GM12878 (cell line): ENCODE results near the gene TAPBP. TPM values are rescaled to one million over a fixed set of nuclear protein-coding genes. Genes with fewer than 3 reads are reported as not detected.

Experiments used
- ATAC-seq: fragments of 200-7000 bp; cut with Tn5 transposase; 3 replicates; pipeline ENCODE4 v1.9.1; 2020; ENCODE audit warnings: mild to moderate bottlenecking, moderate library complexity
- BruUV-seq: library from RNA; stranded (reverse); fragments of 400-500 nt; replicated peaks from 2 replicates; lab custom pipeline; 2021; lab: Mats Ljungman, UMichigan
- CTCF ChIA-PET: fragments of 300-600 bp; sonication (Branson Sonifier 250); formaldehyde crosslinking; extraction: SDS; loops from one replicate; lab custom pipeline; 2021; ENCODE audit warnings: inconsistent platforms; lab: Yijun Ruan, JAX
- POLR2A ChIA-PET: fragments of 350-600 bp; formaldehyde crosslinking; extraction: SDS; loops from one replicate; lab custom pipeline; 2021; ENCODE audit warnings: inconsistent platforms; lab: Charles Lee
- RAD21 ChIA-PET: fragments of 300-600 bp; sonication (Branson Sonifier 250); formaldehyde crosslinking; loops from one replicate; lab custom pipeline; 2023; ENCODE audit warnings: antibody characterized with exemption; ENCODE audit not compliant: unreplicated experiment; lab: Charles Lee
- SMC1A ChIA-PET: fragments of 300-600 bp; sonication (Branson Sonifier 250); formaldehyde crosslinking; loops from one replicate; lab custom pipeline; 2023; ENCODE audit not compliant: unreplicated experiment, uncharacterized antibody; lab: Charles Lee
- DNase-seq: peaks from one replicate; pipeline ENCODE4 v3.0.0-alpha.2; 2011; ENCODE audit warnings: low read depth, low spot score
- FAIRE-seq: peaks from 3 replicates; lab custom pipeline; 2011; peaks lifted over from hg19 to GRCh38; lab: Jason Lieb, UNC
- H2AFZ ChIP-seq: 2 replicates; pipeline ENCODE4 v1.6.0; 2011; ENCODE audit warnings: low read depth, low read length, control low read depth; ENCODE audit not compliant: control insufficient read depth
- H3K27ac ChIP-seq: 2 replicates; pipeline ENCODE4 v1.5.1; 2011; ENCODE audit warnings: control low read depth; ENCODE audit not compliant: control insufficient read depth, insufficient read depth
- H3K27me3 ChIP-seq, 2 experiments: replicated peaks in 1 of 2; 2 replicates each; pipeline versions ENCODE4 v1.6.0 to v1.6.1; 2011; ENCODE audit warnings: low read length in 1 of 2; ENCODE audit not compliant: control insufficient read depth in 2 of 2, insufficient read depth in 2 of 2
- H3K36me3 ChIP-seq, 2 experiments: 2 replicates each; pipeline ENCODE4 v1.5.1; 2011; ENCODE audit warnings: low read length in 1 of 2; ENCODE audit not compliant: control insufficient read depth in 2 of 2, insufficient read depth in 2 of 2
- H3K4me1 ChIP-seq: 2 replicates; pipeline ENCODE4 v1.6.1; 2011; ENCODE audit warnings: mild to moderate bottlenecking, low read length, moderate library complexity, mixed read lengths; ENCODE audit not compliant: control insufficient read depth, insufficient read depth
- H3K4me2 ChIP-seq: 2 replicates; pipeline ENCODE4 v1.6.0; 2011; ENCODE audit warnings: control low read depth; ENCODE audit not compliant: control insufficient read depth, insufficient read depth
- H3K4me3 ChIP-seq: fragments of 200-600 bp; sonication (generic); 2 replicates; pipeline ENCODE4 v1.5.1; 2016
- H3K79me2 ChIP-seq: 2 replicates; pipeline ENCODE4 v1.6.0; 2011; ENCODE audit warnings: low read length; ENCODE audit not compliant: control insufficient read depth, insufficient read depth
- H3K9ac ChIP-seq: 2 replicates; pipeline ENCODE4 v1.8.0; 2011; ENCODE audit warnings: low read length, control low read depth, mixed read lengths; ENCODE audit not compliant: control insufficient read depth, insufficient read depth
- H3K9me3 ChIP-seq: replicated peaks from 3 replicates; pipeline ENCODE4 v1.5.1; 2011; ENCODE audit warnings: mild to moderate bottlenecking, low read length; ENCODE audit not compliant: control insufficient read depth, insufficient read depth
- H4K20me1 ChIP-seq: 2 replicates; pipeline ENCODE4 v1.6.0; 2011; ENCODE audit not compliant: control insufficient read depth, insufficient read depth
- EZH2 ChIP-seq: IDR thresholded peaks from 2 replicates; pipeline ENCODE4 v1.6.1; 2012; ENCODE audit warnings: low read depth, mild to moderate bottlenecking, control low read depth, inconsistent platforms, low read length, borderline replicate concordance; ENCODE audit not compliant: control insufficient read depth
- IRF3 ChIP-seq: fragments of 450-650 bp; IDR thresholded peaks from 2 replicates; pipeline ENCODE4 v1.6.1; 2014; ENCODE audit warnings: mild to moderate bottlenecking
- RELB ChIP-seq: fragments of 450-650 bp; IDR thresholded peaks from 2 replicates; pipeline ENCODE4 v1.6.1; 2017; ENCODE audit warnings: low read depth, mild to moderate bottlenecking, moderate library complexity
- TCF3 ChIP-seq: IDR thresholded peaks from 2 replicates; pipeline ENCODE4 v1.6.1; 2012; ENCODE audit warnings: low read depth, mild to moderate bottlenecking, low read length, borderline replicate concordance; ENCODE audit not compliant: insufficient read depth
- ZBTB33 ChIP-seq: fragments of 450-650 bp; IDR thresholded peaks from 2 replicates; pipeline ENCODE4 v1.6.1; 2017; ENCODE audit warnings: mild to moderate bottlenecking
- WGBS: methylation state at CpG from one replicate; pipeline ENCODE4 v1.1.6; 2016; ENCODE audit warnings: low lambda C conversion rate; ENCODE audit not compliant: insufficient replicate concordance, insufficient coverage; ENCODE audit errors: missing lambda C conversion rate; 5-methylcytosine and 5-hydroxymethylcytosine counted together
- in situ Hi-C: fragments of 300-500 bp; cut with MboI; formaldehyde crosslinking; loops from 9 replicates; pipeline ENCODE4 v1.14.3; 2018; ENCODE audit warnings: mixed read lengths
- intact Hi-C: fragments of 100-400 bp; cut with micrococcal nuclease; formaldehyde crosslinking; loops from one replicate; pipeline ENCODE4 v1.14.2; 2022; ENCODE audit not compliant: unreplicated experiment
- polyA plus RNA-seq, 11 experiments: library from polyadenylated mRNA; depleted of rRNA in 4 of 11; unstranded in 6 of 11; stranded (reverse) in 5 of 11; fragments of >200 nt; fragmentation: Nextera tagmentation in 4 of 11; fragmentation: Illumina TruSeq in 1 of 11; extraction: Ambion mirVana in 4 of 11; extraction: Trizol in 1 of 11; gene quantifications; 1 replicate in 1 of 11; 2 replicates in 10 of 11; pipeline versions ENCODE4 v1.2.1 to v1.2.3, GENCODE V29; 2011 to 2016; ENCODE audit warnings: inconsistent platforms in 2 of 11, missing spikeins in 2 of 11, low read depth in 1 of 11
- total RNA-seq, 4 experiments: library from RNA; depleted of rRNA in 3 of 4; stranded (reverse); fragments of >200 nt in 3 of 4; fragmentation: Illumina TruSeq in 1 of 4; extraction: Trizol in 1 of 4; gene quantifications; 2 replicates each; pipeline versions ENCODE4 v1.2.1 to v1.2.3, GENCODE V29; 2013 to 2021

TAPBP gene
- total and polyA plus RNA-seq, 10 of the 15 experiments (the other 5 are each of a cell fraction or from before 2014, with no cell fraction given) = 14.6 to 210 (median 78.1) TPM

DNA sequence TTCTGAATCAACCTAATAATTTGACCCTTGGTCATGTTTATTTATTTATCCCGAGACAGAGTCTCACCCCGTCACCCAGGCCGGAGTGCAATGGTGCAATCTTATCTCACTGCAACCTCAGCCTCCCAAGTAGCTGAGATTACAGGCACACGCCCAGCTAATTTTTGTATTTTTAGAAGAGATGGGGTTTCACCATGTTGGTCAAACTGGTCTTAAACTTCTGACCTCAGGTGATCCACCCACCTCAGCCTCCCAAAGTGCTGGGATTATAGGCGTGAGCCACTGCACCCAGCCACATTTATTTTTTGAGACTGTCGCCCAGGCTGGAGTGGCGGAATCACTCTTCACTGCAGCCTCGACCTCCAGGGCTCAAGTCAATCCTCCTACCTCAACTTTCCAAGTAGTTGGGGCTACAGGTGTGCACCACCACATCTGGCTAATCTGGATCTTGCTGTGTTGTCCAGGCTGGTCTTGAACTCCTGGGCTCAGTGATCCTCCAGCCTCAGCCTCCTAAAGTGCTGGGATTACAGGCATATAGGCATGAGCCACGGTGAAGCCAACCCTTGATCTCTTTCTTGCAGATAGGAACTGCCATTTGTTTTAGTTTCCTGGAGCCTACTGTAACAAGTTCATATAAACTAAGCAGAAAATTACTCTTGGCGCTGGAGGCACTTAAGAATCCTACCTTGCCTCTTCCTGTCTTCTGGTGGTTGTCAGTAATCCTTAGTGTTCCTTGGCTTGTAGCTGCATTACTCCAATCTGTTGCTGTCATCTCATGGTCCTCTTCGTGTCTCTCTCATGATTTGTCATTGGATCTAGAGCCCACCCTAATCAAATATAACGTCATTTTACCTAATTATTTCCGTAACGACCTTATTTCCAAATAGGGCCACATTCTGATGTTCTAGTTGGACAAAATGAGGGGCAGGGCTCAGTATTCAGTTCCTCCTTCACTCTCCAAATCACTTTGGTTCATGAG lies 39.7 kb downstream of the TAPBP start (continued):
- no peak for TF ChIP-seq IRF3
- TF ChIP-seq, all 136 proteins: peak for 3

DNA sequence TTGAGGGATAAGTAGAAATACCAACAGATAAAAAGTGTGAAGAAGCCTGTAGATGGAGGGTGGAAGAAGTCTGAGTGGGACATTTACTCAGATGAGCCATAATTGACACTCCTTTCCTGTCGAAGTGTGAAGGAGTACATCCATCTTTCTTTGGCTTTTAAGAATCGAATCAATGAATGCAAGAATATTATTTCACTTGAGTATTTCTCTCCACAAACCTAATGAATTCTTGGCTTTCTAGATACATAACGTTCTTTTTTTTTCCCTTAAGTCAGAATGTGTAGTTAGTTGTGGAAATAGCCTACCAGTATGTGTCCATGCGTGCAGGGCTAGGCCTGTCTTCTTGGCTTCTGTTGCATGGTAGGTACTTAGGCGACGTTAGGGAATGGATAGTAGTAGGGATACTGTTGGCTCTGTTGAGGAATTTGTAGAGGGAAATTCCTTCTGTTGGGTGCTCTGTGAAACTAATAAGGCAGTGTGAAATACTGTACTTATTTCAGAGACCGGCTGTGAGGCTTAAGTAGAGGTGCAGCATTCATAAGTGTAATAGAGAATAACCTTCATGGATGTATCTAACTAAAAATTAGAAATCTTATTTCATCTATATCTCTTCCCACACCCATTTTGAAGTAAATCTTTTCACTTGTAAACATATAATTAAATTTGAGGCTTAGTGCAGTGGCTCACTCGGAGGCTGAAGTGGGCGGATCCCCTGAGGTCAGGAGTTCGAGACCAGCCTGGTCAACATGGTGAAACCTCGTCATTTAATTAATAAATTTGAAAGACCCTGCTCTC lies 40.6 kb downstream of the TAPBP start:
- no peak for FAIRE-seq
- H2AFZ ChIP-seq = no peak overlapping the region
- H3K4me2 ChIP-seq = peak overlapping the region; percentile 83
- peak overlapping the region; percentile 88 for H3K9ac ChIP-seq
- peaks cover 70% of the 10 kb centered on the region for H3K79me2 ChIP-seq
- under 1% methylated on average over 11 of the region's 11 CpGs for WGBS
- POLR2A ChIA-PET = interaction anchor here (1.3 to 5.4 kb wide), 5 partner anchors 7 to 28 kb away, joined by 3 to 60 read pairs (median 7); partner anchors contain the start of genes PFDN6 and WDR46
- in situ Hi-C loops = no loop called here
- peaks cover 6% of the 10 kb centered on the region for H4K20me1 ChIP-seq
- SMC1A ChIA-PET = no interaction called here
- peak overlapping the region; percentile 87 for H3K4me3 ChIP-seq
- no peaks in the 10 kb centered on the region for H3K9me3 ChIP-seq
- CTCF ChIA-PET = interaction anchor here (2.1 kb wide), 1 partner anchor 65 kb away, joined by 5 read pairs; the partner anchor contains the start of gene RING1
- BruUV-seq = no TSS peak
- no peaks in the 10 kb centered on the region for H3K27me3 ChIP-seq
- no peak for TF ChIP-seq EZH2
- no peak for TF ChIP-seq RELB
- no peak for TF ChIP-seq TCF3
- TF ChIP-seq ZBTB33 = no peak
- TF ChIP-seq, all 136 proteins: peak for 0
- ATAC-seq (no peak), DNase-seq (no peak)
- peaks cover 13 to 19% of the 10 kb centered on the region in 2 experiments for H3K36me3 ChIP-seq
- H3K4me1 ChIP-seq = peaks cover 22% of the 10 kb centered on the region
- peak overlapping the region; percentile 97 for H3K27ac ChIP-seq
- intact Hi-C loops = no loop called here
- RAD21 ChIA-PET = interaction anchor here (1.6 to 2.1 kb wide), 4 partner anchors 16 to 298 kb away, joined by 3 to 9 read pairs (median 5); partner anchors contain the start of genes PFDN6 and WDR46
